GM10248 (cell line): ENCODE measurements around the gene LIN52.

Experiments
- CTCF ChIA-PET: fragments of 300-600 bp; sonication (Branson Sonifier 250); formaldehyde crosslinking; extraction: SDS; loops from one replicate; lab custom pipeline; 2021; ENCODE audit warnings: antibody characterized with exemption; lab: Yijun Ruan, JAX
- POLR2A ChIA-PET: fragments of 350-650 bp; sonication (Branson Sonifier 250); formaldehyde crosslinking; extraction: SDS; loops from one replicate; lab custom pipeline; 2020; ENCODE audit warnings: antibody characterized with exemption; lab: Yijun Ruan, JAX
- DNase-seq: peaks from one replicate; pipeline ENCODE4 v3.0.0; 2012; ENCODE audit errors: extremely low spot score
- CTCF ChIP-seq: IDR thresholded peaks from 2 replicates; pipeline ENCODE4 v1.5.1; 2012; ENCODE audit warnings: mild to moderate bottlenecking, low read depth; ENCODE audit errors: extremely low read depth, missing control alignments, control extremely low read depth

LIN52 gene

GRCh38 chr14:74084277-74085046 is at the start of gene LIN52, which contains the start of gene ALDH6A1:
TSS of gene LIN52 (plus strand) at chr14:74084956. CDS start at chr14:74084975, 19 bp downstream.
TSS of gene ALDH6A1 (minus strand) at chr14:74084453. CDS start at chr14:74084394, 59 bp downstream.
- POLR2A ChIA-PET, result interaction anchor here (0.6 kb wide), 1 partner anchor 278 kb away, joined by 3 read pairs; no protein-coding TSS in a partner anchor
- TF ChIP-seq CTCF, result peak; percentile 8
- DNase-seq, result peak; percentile 99
- CTCF ChIA-PET, result interaction anchor here (1.0 to 1.8 kb wide), 6 partner anchors 13 to 451 kb away, joined by 3 to 6 read pairs (median 3); no protein-coding TSS in a partner anchor

- CTCF ChIA-PET, result interaction anchor here (1.2 kb wide), 2 partner anchors 22 to 307 kb away, joined by 3 read pairs; no protein-coding TSS in a partner anchor
- POLR2A ChIA-PET, result no interaction called here
- no peak for TF ChIP-seq CTCF
- DNase-seq, result no peak
Observed at GRCh38 chr14:74035556-74035955, 49.2 kb upstream of the LIN52 start.

- DNase-seq, result peak; percentile 54
- peak; percentile 60 for TF ChIP-seq CTCF
- POLR2A ChIA-PET, result no interaction called here
- CTCF ChIA-PET, result interaction anchor here (1.1 to 2.0 kb wide), 3 partner anchors 23 to 309 kb away, joined by 3 to 6 read pairs (median 5); no protein-coding TSS in a partner anchor
Observed at GRCh38 chr14:74038020-74038859, 46.5 kb upstream of the LIN52 start.

- no peak for DNase-seq
- ChIA-PET POLR2A (no interaction called here), CTCF (interaction anchor here (1.2 to 4.4 kb wide), 3 partner anchors 10 to 313 kb away, joined by 3 to 11 read pairs (median 4); no protein-coding TSS in a partner anchor)
- no peak for TF ChIP-seq CTCF
Observed at GRCh38 chr14:74042296-74042695, 42.5 kb upstream of the LIN52 start.

- ChIA-PET CTCF (interaction anchor here (0.9 kb wide), 1 partner anchor 14 kb away, joined by 4 read pairs; no protein-coding TSS in a partner anchor), POLR2A (no interaction called here)
- no peak for TF ChIP-seq CTCF
- DNase-seq, result no peak
Observed at GRCh38 chr14:74045522-74045921, 39.2 kb upstream of the LIN52 start.

GRCh38 chr14:74048281-74048680 is 36.5 kb upstream of the LIN52 start:
- no peak for TF ChIP-seq CTCF
- DNase-seq, result no peak
- ChIA-PET POLR2A (no interaction called here), CTCF (interaction anchor here (1.7 kb wide), 1 partner anchor 319 kb away, joined by 4 read pairs; no protein-coding TSS in a partner anchor)
